K562 (cell line): Measurements from ENCODE around the gene ZNF687. TPM values are rescaled to one million over a fixed set of nuclear protein-coding genes. Genes with fewer than 3 reads are reported as not detected.

Experiments
- ATF2 ChIP-seq: sonication (generic); formaldehyde crosslinking; IDR thresholded peaks from 2 replicates; pipeline ENCODE4 v1.8.1; 2022; ENCODE audit warnings: missing genetic modification reagents
- CEBPG ChIP-seq, 3 experiments: fragments of 200-800 bp in 1 of 3; sonication (Bioruptor generic) in 1 of 3; sonication (generic) in 1 of 3; formaldehyde crosslinking in 1 of 3; IDR thresholded peaks in 2 of 3; conservative IDR thresholded peaks in 1 of 3; 2 replicates each; pipeline versions ENCODE4 v1.6.1 to v1.8.0; 2016 to 2022; ENCODE audit warnings: missing compliant biosample characterization in 2 of 3, missing genetic modification characterization in 2 of 3, mild to moderate bottlenecking in 1 of 3, missing genetic modification reagents in 1 of 3
- CREB3L1 ChIP-seq: fragments of 450-650 bp; IDR thresholded peaks from 2 replicates; pipeline ENCODE4 v1.6.1; 2014; ENCODE audit warnings: low read depth, mild to moderate bottlenecking, moderate library complexity, borderline replicate concordance
- ELF2 ChIP-seq: fragments of 250-450 bp; sonication (Bioruptor Pico); IDR thresholded peaks from 2 replicates; pipeline ENCODE4 v1.5.0; 2021; ENCODE audit warnings: mild to moderate bottlenecking
- EP400 ChIP-seq: fragments of 450-650 bp; IDR thresholded peaks from 2 replicates; pipeline ENCODE4 v1.6.1; 2017; ENCODE audit warnings: antibody characterized with exemption, mild to moderate bottlenecking, moderate library complexity
- ESRRA ChIP-seq: fragments of 450-650 bp; IDR thresholded peaks from 2 replicates; pipeline ENCODE4 v1.6.1; 2014; ENCODE audit warnings: low read depth, mild to moderate bottlenecking, moderate library complexity, borderline replicate concordance
- GABPB1 ChIP-seq: sonication (generic); formaldehyde crosslinking; IDR thresholded peaks from 2 replicates; pipeline ENCODE4 v1.8.0; 2022; ENCODE audit warnings: mild to moderate bottlenecking, missing genetic modification reagents
- HDAC1 ChIP-seq, 2 experiments: fragments of 450-650 bp; IDR thresholded peaks; 2 replicates each; pipeline ENCODE4 v1.6.1; 2016 to 2017; ENCODE audit warnings: inconsistent platforms in 1 of 2, mild to moderate bottlenecking in 1 of 2, moderate library complexity in 1 of 2
- HMGN3 ChIP-seq: IDR thresholded peaks from 2 replicates; pipeline ENCODE4 v1.6.1; 2011; ENCODE audit warnings: borderline replicate concordance, low read depth, mild to moderate bottlenecking, mixed read lengths, low read length; ENCODE audit not compliant: insufficient read length; ENCODE audit errors: extremely low read depth
- JUNB ChIP-seq: fragments of 450-650 bp; formaldehyde crosslinking; conservative IDR thresholded peaks from 2 replicates; pipeline ENCODE4 v1.4.0; 2020; ENCODE audit warnings: mild to moderate bottlenecking
- KDM2B ChIP-seq: fragments of 250-450 bp; sonication (Bioruptor Pico); IDR thresholded peaks from 2 replicates; pipeline ENCODE4 v1.8.0; 2021; ENCODE audit warnings: mild to moderate bottlenecking, moderate library complexity
- MTA3 ChIP-seq: fragments of 450-650 bp; formaldehyde crosslinking; IDR thresholded peaks from 2 replicates; pipeline ENCODE4 v1.6.1; 2017; ENCODE audit warnings: mild to moderate bottlenecking, borderline replicate concordance
- NFRKB ChIP-seq: fragments of 450-650 bp; IDR thresholded peaks from 2 replicates; pipeline ENCODE4 v1.6.1; 2016; ENCODE audit warnings: low read depth
- POLR2G ChIP-seq: fragments of 200-400 bp; formaldehyde crosslinking; IDR thresholded peaks from 2 replicates; pipeline ENCODE4 v1.6.1; 2017; ENCODE audit warnings: low read depth, mild to moderate bottlenecking, antibody characterized with exemption, low read length, moderate library complexity
- SMAD3 ChIP-seq: fragments of 450-650 bp; formaldehyde crosslinking; conservative IDR thresholded peaks from 2 replicates; pipeline ENCODE4 v1.4.0; 2020; ENCODE audit warnings: mild to moderate bottlenecking
- SNIP1 ChIP-seq: fragments of 450-650 bp; IDR thresholded peaks from 2 replicates; pipeline ENCODE4 v1.7.1; 2017; ENCODE audit warnings: low read depth, mild to moderate bottlenecking
- SP1 ChIP-seq: sonication (generic); formaldehyde crosslinking; IDR thresholded peaks from 2 replicates; pipeline ENCODE4 v1.8.1; 2022; ENCODE audit warnings: mild to moderate bottlenecking, missing genetic modification reagents
- TARDBP ChIP-seq: fragments of 450-650 bp; IDR thresholded peaks from 2 replicates; pipeline ENCODE4 v1.6.1; 2016
- ZBTB2 ChIP-seq: fragments of 450-650 bp; IDR thresholded peaks from 2 replicates; pipeline ENCODE4 v1.6.1; 2016; ENCODE audit warnings: antibody characterized with exemption
- polyA plus RNA-seq, 8 experiments: library from polyadenylated mRNA; depleted of rRNA in 4 of 8; stranded (reverse) in 5 of 8; unstranded in 3 of 8; fragments of >200 nt; fragmentation: Nextera tagmentation in 2 of 8; fragmentation: Illumina TruSeq in 1 of 8; extraction: Ambion mirVana in 2 of 8; extraction: Trizol in 1 of 8; gene quantifications; 2 replicates each; pipeline versions ENCODE4 v1.2.1 to v1.2.3, GENCODE V29; 2011 to 2014; ENCODE audit warnings: inconsistent platforms in 1 of 8, missing spikeins in 1 of 8
- total RNA-seq, 7 experiments: library from RNA; depleted of rRNA in 6 of 7; stranded (reverse); fragments of >200 nt in 6 of 7; fragmentation: Illumina TruSeq in 2 of 7; extraction: Trizol in 2 of 7; gene quantifications; 2 replicates each; pipeline versions ENCODE4 v1.2.1 to v1.2.3, GENCODE V29; 2011 to 2021; ENCODE audit warnings: low replicate concordance in 1 of 7
- TF ChIP-seq, protein P1 (sequence below): fragments of 250-450 bp; sonication (Bioruptor Pico); IDR thresholded peaks from 2 replicates; pipeline ENCODE4 v1.8.0; 2022; ENCODE audit warnings: inconsistent platforms
- TF ChIP-seq, protein P2 (sequence below): IDR thresholded peaks from 2 replicates; pipeline ENCODE4 v1.6.1; 2011; ENCODE audit not compliant: insufficient read length; ENCODE audit errors: extremely low read depth

ZNF687 gene
- total and polyA plus RNA-seq, 9 of the 15 experiments (the other 6 are each of a cell fraction or from before 2014, with no cell fraction given) = 0.13 to 26.4 (median 10.6) TPM

DNA sequence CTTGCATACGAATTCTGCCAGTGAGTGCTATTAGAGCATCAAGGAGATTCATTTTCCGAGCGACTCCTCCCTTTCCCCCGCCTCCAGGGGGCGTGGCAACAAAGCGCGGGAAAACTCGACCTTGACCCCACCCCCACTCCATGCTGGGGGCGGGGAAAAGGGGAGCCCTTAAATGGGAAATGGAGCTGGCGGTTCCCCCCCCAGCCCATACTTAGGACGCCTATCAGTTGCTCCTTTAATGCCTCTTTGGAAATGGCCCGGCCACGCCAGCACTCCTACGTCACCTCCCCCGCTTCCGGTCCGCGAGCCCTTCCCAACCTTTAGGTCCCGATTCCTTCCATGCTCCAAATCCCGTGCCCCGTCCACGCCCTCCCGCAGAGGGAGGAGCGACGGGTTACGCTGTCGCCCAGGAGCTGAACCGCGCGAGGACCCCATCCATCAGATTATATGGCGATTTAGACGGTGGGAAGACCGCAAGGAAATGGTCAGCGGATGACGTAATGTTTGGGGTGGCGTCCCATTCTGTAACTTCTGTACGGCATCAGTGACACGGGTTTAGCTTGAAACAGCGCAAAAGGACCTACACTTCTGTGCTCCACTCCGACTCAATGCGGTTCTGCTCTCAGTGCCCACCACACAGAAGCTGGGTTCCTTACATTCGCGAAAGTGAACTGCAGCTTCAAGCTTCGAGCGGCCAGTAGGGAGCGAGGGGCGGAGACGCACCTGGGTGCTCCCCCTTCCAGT, 702 bp upstream of the ZNF687 start (continued):
- TF ChIP-seq ATF2 (peak; percentile 88), KDM2B (no peak), SNIP1 (peak; percentile 100), ELF2 (CRISPR knock-in tag) (peak; percentile 83), HDAC1 (IDR thresholded peaks at IDR 0.05) (peak in 1 of 2 experiments; percentile 90; a peak in 2 of 4 replicates), CEBPG (CRISPR knock-in tag; IDR thresholded peaks at IDR 0.05) (peak; percentile 91), CEBPG (tag; conservative IDR thresholded peaks at IDR 0.05 in 1 of 2, IDR thresholded peaks at IDR 0.05 in 1 of 2) (peak; percentile 93 to 97), HMGN3 (peak; percentile 62), MTA3 (peak; percentile 90; the same call in 1 of the 2 replicates), JUNB (CRISPR knock-in tag) (peak; percentile 88), EP400 (peak; percentile 99), NFRKB (peak; percentile 86), TARDBP (peak; percentile 97), POLR2G (peak; percentile 67), ESRRA (peak; percentile 83), GABPB1 (peak; percentile 96), SMAD3 (CRISPR knock-in tag) (0 out of 2 replicates have a peak, but pooled peaks have one; percentile 44), ZBTB2 (0 out of 2 replicates have a peak, but pooled peaks have one; percentile 62), SP1 (CRISPR knock-in tag) (peak; percentile 97), CREB3L1 (peak; percentile 98)
- TF ChIP-seq, protein P1, sequence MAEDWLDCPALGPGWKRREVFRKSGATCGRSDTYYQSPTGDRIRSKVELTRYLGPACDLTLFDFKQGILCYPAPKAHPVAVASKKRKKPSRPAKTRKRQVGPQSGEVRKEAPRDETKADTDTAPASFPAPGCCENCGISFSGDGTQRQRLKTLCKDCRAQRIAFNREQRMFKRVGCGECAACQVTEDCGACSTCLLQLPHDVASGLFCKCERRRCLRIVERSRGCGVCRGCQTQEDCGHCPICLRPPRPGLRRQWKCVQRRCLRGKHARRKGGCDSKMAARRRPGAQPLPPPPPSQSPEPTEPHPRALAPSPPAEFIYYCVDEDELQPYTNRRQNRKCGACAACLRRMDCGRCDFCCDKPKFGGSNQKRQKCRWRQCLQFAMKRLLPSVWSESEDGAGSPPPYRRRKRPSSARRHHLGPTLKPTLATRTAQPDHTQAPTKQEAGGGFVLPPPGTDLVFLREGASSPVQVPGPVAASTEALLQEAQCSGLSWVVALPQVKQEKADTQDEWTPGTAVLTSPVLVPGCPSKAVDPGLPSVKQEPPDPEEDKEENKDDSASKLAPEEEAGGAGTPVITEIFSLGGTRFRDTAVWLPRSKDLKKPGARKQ (CRISPR knock-in tag) = no peak
- TF ChIP-seq, protein P2, sequence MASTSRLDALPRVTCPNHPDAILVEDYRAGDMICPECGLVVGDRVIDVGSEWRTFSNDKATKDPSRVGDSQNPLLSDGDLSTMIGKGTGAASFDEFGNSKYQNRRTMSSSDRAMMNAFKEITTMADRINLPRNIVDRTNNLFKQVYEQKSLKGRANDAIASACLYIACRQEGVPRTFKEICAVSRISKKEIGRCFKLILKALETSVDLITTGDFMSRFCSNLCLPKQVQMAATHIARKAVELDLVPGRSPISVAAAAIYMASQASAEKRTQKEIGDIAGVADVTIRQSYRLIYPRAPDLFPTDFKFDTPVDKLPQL = no peak
